Measurements from ENCODE around the gene NUDT6.

DNA sequence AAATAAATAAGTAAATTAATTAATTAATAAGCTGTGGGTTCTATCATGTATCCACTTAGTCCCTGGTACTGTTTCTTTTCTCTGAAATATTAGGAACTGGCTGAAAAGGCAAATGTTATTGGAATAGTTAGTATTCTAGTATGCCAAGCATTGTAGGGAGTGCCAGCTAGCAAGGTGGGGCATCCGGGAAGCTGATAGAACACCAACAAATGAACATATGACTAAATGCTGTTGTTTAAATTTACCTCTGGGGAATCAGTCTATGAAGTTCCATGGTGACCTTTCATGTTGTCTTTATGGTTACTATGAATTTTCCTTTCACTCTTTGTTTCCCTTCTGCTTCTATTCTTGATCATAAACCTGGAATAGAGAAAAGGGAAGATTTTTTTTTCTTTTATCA is 32.7 kb downstream of the NUDT6 start:
- TF ChIP-seq, protein P1, sequence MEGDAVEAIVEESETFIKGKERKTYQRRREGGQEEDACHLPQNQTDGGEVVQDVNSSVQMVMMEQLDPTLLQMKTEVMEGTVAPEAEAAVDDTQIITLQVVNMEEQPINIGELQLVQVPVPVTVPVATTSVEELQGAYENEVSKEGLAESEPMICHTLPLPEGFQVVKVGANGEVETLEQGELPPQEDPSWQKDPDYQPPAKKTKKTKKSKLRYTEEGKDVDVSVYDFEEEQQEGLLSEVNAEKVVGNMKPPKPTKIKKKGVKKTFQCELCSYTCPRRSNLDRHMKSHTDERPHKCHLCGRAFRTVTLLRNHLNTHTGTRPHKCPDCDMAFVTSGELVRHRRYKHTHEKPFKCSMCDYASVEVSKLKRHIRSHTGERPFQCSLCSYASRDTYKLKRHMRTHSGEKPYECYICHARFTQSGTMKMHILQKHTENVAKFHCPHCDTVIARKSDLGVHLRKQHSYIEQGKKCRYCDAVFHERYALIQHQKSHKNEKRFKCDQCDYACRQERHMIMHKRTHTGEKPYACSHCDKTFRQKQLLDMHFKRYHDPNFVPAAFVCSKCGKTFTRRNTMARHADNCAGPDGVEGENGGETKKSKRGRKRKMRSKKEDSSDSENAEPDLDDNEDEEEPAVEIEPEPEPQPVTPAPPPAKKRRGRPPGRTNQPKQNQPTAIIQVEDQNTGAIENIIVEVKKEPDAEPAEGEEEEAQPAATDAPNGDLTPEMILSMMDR (IDR thresholded peaks at IDR 0.05): no peak
- TF ChIP-seq ZFX (IDR thresholded peaks at IDR 0.05; ENCODE audit: borderline replicate concordance): no peak
